ENCODE measurements around the gene RUSC1. TPM values are rescaled to one million over a fixed set of nuclear protein-coding genes. Genes with fewer than 3 reads are reported as not detected.
A peak's percentile ranks its signal among the peaks of the same experiment; 100 is the strongest.
"Not testable (repeated sequence)": the region's sequence is repeated elsewhere in the genome, so short reads cannot be mapped to it uniquely, and the experiment has no call there.

Gene RUSC1
- total RNA-seq, 1 experiment from 2014 or later: 68.8 TPM

GRCh38 chr1:155287987-155288543, 32.6 kb upstream of the RUSC1 start (continued):
- TF ChIP-seq, protein P1, sequence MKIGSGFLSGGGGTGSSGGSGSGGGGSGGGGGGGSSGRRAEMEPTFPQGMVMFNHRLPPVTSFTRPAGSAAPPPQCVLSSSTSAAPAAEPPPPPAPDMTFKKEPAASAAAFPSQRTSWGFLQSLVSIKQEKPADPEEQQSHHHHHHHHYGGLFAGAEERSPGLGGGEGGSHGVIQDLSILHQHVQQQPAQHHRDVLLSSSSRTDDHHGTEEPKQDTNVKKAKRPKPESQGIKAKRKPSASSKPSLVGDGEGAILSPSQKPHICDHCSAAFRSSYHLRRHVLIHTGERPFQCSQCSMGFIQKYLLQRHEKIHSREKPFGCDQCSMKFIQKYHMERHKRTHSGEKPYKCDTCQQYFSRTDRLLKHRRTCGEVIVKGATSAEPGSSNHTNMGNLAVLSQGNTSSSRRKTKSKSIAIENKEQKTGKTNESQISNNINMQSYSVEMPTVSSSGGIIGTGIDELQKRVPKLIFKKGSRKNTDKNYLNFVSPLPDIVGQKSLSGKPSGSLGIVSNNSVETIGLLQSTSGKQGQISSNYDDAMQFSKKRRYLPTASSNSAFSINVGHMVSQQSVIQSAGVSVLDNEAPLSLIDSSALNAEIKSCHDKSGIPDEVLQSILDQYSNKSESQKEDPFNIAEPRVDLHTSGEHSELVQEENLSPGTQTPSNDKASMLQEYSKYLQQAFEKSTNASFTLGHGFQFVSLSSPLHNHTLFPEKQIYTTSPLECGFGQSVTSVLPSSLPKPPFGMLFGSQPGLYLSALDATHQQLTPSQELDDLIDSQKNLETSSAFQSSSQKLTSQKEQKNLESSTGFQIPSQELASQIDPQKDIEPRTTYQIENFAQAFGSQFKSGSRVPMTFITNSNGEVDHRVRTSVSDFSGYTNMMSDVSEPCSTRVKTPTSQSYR (CRISPR knock-in tag; IDR thresholded peaks at IDR 0.05): no peak
- no peak for TF ChIP-seq GABPB1 (CRISPR knock-in tag; IDR thresholded peaks at IDR 0.05)
- TF ChIP-seq ZNF138 (CRISPR knock-in tag; conservative IDR thresholded peaks at IDR 0.05): no peak
- no peak for TF ChIP-seq NR3C1 (CRISPR knock-in tag; conservative IDR thresholded peaks at IDR 0.05; ENCODE audit: low read depth)
- no peak for TF ChIP-seq ZNF396 (CRISPR knock-in tag; IDR thresholded peaks at IDR 0.05; ENCODE audit: borderline replicate concordance)
- TF ChIP-seq, protein P2, sequence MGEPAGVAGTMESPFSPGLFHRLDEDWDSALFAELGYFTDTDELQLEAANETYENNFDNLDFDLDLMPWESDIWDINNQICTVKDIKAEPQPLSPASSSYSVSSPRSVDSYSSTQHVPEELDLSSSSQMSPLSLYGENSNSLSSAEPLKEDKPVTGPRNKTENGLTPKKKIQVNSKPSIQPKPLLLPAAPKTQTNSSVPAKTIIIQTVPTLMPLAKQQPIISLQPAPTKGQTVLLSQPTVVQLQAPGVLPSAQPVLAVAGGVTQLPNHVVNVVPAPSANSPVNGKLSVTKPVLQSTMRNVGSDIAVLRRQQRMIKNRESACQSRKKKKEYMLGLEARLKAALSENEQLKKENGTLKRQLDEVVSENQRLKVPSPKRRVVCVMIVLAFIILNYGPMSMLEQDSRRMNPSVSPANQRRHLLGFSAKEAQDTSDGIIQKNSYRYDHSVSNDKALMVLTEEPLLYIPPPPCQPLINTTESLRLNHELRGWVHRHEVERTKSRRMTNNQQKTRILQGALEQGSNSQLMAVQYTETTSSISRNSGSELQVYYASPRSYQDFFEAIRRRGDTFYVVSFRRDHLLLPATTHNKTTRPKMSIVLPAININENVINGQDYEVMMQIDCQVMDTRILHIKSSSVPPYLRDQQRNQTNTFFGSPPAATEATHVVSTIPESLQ (CRISPR knock-in tag; IDR thresholded peaks at IDR 0.05): no peak
- TF ChIP-seq ELF4 (CRISPR knock-in tag; IDR thresholded peaks at IDR 0.05; ENCODE audit: low read depth): no peak

- peaks cover 13% of the 10 kb centered on the region for H3K4me1 Mint-ChIP-seq
- TF ChIP-seq HMGA2 (CRISPR knock-in tag; IDR thresholded peaks at IDR 0.05): peak; percentile 68; the same call in 1 of the 2 replicates
- H3K4me3 Mint-ChIP-seq; POLR2A ChIA-PET; DNase-seq (ENCODE audit: low spot score); ATAC-seq; H3K9me3 Mint-ChIP-seq; H3K36me3 Mint-ChIP-seq; H3K27ac Mint-ChIP-seq: not testable (repeated sequence)
- CTCF ChIA-PET: interaction anchor here (0.6 to 1.4 kb wide), 3 partner anchors 13 to 17 kb away, joined by 3 read pairs; no protein-coding TSS in a partner anchor
- H3K27me3 Mint-ChIP-seq (ENCODE audit: low read depth): peaks cover 33% of the 10 kb centered on the region
Measured at GRCh38 chr1:155291006-155291405, 29.7 kb upstream of the RUSC1 start.

DNA sequence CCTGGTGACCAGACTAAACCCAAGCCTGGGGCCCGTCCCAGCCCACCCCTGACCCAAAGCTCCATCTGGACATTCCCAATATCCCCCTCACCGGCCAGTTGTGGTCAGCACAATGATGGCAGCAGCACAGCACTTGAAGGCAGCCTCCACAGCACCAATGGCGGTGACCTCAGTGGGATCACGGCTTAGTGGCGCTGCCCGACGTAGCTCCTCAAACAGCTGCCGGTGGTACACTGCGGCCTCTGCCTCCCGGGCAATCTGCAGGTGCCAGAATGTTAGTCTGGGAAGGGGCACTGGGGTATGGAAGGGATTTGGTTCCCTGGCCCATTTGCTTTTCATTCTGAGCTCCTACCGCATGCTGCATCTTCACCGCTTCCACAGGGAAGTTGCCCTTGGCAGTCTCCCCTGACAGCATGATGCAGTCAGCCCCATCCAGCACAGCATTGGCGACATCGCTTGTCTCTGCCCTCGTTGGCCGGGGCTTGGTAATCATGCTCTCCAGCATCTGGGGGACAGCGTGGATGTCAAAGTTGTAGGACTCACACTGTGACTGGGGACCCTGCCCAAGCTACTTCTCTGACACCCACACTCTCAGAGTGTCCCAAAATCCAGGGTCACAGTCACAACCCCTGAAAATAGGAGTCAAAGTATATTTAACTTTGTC, 27.5 kb upstream of the RUSC1 start:
- TF ChIP-seq STAT6 (CRISPR knock-in tag; conservative IDR thresholded peaks at IDR 0.05; ENCODE audit: low read depth) (no peak), FOXJ3 (CRISPR knock-in tag; IDR thresholded peaks at IDR 0.05; ENCODE audit: borderline replicate concordance) (no peak)
- TF ChIP-seq, protein P3, sequence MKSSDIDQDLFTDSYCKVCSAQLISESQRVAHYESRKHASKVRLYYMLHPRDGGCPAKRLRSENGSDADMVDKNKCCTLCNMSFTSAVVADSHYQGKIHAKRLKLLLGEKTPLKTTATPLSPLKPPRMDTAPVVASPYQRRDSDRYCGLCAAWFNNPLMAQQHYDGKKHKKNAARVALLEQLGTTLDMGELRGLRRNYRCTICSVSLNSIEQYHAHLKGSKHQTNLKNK (CRISPR knock-in tag; IDR thresholded peaks at IDR 0.05): no peak
- TF ChIP-seq, protein P4, sequence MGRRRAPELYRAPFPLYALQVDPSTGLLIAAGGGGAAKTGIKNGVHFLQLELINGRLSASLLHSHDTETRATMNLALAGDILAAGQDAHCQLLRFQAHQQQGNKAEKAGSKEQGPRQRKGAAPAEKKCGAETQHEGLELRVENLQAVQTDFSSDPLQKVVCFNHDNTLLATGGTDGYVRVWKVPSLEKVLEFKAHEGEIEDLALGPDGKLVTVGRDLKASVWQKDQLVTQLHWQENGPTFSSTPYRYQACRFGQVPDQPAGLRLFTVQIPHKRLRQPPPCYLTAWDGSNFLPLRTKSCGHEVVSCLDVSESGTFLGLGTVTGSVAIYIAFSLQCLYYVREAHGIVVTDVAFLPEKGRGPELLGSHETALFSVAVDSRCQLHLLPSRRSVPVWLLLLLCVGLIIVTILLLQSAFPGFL (CRISPR knock-in tag; IDR thresholded peaks at IDR 0.05; ENCODE audit: borderline replicate concordance): no peak
- Mint-ChIP-seq H3K9me3 (no peaks in the 10 kb centered on the region), H3K27me3 (ENCODE audit: low read depth) (peaks cover 49% of the 10 kb centered on the region), H3K4me1 (peaks cover 29% of the 10 kb centered on the region), H3K36me3 (no peaks in the 10 kb centered on the region), H3K4me3 (no peak overlapping the region), H3K27ac (no peak overlapping the region)
- ATAC-seq (no peak), DNase-seq (ENCODE audit: low spot score) (no peak)
- POLR2A ChIA-PET: no interaction called here
- CTCF ChIA-PET: interaction anchor here (1.4 to 1.7 kb wide), 3 partner anchors 15 to 42 kb away, joined by 8 to 15 read pairs (median 12); no protein-coding TSS in a partner anchor

Data from WTC11 (cell line).